Stimulated activated CD8-positive, alpha-beta memory T cell treated with anti-CD3 and anti-CD28 coated beads, Interleukin-15, amount 100 ng/mL, for 24 hours (primary cell): ENCODE results near the gene ZNF282.

Experiments used
- DNase-seq: peaks from one replicate; pipeline ENCODE4 v3.0.0-alpha.2; 2020; ENCODE audit warnings: low read depth

Gene ZNF282

DNA sequence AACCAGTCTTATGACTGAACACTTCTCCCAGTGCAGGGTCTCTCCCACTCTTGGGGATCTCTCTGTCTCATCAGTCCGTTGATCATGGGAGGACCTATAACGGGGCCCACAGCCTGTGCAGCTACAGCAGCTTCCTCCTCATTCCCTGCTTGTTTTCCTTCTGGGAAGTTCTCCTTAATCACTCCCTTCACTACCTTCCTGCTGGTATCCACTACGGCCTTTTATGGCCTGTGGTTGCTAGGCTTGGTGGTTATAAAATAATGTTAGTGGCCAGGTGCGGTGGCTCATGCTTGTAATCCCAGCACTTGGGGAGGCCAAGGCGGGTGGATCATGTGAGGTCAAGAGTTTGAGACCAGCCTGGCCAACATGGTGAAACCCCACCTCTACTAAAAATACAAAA lies 3.5 kb upstream of the ZNF282 start:
- no peak for DNase-seq

DNA sequence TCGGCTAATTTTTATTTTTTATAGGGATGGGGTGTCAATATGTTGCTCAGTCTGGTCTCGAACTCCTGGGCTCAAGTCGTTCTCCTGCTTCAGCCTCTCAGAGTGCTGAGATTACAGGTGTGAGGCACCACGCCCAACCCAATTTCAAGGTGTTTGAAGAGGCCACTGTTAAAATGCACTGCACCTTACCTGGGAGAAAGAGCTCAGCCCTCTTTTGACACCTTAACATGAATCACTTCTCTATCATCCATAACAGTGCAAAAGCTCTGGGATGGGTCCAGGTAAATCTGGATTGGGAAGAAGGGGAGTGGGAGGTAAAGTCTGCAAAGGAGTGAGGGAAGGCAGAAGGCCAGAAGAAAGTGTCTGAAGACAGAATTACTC lies 557 bp upstream of the ZNF282 start:
- no peak for DNase-seq

DNA sequence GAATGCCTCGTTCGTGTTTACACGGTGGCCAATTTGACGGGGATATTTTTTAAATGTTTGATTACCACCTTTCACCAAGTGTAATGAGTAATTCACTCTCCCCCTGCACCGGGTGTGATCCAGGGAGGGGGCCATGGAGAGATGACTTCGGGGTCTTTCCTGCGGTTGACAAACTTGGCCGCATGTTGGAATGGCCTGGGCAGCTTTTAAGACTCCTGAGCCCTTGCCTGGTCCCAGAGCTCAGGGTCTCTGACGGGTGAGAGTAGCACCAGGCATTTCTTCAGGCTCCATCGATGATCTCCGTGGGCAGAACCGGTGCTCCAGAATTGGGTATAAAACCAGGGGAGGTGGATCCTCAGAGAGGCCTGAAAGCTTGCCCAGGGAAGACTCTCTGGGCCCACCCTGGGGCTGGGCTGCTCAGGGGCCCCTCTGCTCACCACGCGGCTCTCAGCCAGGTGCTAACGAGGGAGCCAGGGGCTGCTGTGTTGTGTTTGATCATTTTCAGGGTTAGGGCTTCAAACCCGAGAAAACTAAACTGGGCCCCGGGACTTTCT lies 882 bp downstream of the ZNF282 start:
- DNase-seq: no peak

DNA sequence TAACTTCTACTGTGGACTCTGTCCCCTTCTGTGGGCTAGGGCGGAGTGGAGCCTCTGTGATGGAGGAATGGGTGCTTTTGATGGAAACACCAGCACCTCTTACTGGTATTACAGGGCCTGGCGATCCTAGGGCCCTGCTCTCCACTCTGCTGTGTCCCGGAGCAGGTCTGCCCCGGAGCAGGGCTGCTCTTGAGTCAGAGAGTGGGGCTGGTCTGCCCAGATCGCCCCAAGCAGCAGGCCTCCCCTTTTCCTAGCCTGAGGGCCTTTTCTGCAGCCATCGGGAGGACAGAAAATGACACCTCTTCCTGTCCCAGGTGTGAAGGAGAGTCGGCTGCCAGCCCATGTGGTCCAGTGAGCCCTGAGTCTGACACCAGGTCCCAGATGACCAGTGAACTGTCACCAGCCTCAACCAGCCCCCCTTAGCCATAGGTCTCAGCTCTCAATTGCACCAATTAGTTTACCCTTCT lies 1.4 kb downstream of the ZNF282 start:
- DNase-seq: no peak

DNA sequence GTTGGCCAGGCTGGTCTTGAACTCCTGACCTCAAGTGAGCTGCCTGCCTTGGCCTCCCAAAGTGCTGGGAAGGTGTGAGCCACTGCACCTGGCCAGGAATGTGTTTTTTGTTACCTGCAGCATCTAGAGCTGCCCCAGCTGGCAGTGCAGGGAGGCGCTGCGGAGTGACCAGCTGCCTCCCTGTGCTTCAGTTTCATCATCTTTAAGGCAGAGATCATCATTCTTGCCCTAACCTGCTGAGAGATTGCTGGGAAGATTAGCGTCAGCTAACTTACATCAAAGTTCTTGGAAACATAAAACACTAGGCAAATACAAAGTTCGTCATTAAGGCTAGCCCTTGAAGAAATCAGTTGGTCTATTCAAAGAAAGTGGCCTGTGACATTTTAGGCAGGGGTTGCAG lies 2.3 kb downstream of the ZNF282 start:
- no peak for DNase-seq

DNA sequence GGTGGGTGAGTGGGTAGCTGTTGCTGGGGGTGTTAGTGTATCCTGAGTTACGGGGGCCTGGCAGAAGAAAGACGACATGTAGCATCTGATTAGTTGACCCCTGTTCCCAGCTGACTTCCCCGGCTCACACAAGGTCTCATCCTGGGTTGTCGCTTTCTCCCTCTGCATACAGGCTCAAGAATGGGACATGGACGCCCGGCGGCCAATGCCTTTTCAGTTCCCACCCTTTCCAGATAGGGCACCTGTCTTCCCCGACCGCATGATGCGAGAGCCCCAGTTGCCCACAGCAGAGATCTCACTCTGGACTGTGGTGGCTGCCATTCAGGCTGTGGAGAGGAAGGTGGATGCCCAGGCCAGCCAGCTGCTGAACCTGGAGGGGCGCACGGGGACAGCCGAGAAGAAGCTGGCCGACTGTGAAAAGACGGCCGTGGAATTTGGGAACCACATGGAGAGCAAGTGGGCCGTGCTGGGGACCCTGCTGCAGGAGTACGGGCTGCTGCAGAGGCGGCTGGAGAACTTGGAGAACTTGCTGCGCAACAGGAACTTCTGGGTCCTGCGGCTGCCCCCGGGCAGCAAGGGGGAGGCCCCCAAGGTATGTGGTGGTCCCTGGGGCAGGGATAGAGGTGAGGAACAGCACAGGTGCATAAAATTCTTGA lies 2.9 kb downstream of the ZNF282 start:
- no peak for DNase-seq

DNA sequence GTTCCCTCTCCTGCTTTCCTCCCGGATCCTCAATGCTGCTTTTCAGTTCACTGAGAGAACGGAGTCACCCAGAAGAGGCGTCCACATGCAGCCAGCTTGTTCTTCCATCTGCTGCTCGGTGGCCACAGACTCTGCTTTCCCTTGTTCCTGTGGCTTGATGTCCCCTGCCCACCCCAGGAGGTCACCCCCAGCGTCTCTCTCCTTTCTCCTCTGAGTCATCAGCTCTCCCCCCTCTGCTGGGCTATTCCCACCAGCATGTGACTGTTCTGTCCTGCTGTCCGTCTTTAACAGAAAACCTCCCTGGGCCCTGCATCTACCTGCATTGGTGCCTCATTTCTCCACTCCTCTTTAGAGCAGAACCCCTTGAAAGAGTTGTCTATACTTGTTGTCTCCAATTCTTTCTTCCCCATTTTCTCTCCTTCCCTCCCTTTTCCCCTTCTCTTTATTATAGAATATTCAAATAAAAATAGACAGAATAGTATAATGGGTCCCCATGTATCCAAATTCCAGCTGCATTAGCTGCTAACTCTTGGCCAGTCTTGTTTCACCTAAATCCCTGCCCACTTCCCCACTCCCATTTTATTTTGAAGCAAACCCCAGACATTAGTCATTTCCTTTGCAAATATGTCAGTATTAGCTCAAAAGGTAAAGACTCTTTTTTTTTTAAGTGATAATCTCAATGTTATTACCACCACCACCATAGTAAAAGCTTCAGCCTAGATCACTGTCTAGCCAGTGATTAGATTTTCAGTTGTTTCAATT lies 4.1 kb downstream of the ZNF282 start:
- no peak for DNase-seq

DNA sequence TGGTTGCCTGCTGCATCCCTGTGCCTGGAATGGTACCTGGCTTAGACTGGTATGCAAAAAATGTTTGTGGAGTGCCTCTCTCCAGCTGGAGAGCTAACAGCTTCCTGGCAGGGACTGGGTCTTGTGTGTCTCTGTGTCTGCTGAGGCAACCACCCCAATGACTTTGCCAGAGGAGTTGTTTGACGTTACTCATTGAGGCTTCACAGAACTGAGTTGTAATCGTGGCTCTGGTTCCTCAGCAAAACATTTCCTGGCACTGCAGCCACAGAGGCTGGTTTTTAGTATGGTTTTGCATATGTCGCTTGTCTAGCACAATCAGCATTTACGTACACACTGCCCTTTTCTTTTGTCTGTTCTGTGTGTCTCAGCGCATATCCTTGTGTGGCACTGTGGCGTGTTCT lies 7.5 kb downstream of the ZNF282 start:
- DNase-seq: no peak

DNA sequence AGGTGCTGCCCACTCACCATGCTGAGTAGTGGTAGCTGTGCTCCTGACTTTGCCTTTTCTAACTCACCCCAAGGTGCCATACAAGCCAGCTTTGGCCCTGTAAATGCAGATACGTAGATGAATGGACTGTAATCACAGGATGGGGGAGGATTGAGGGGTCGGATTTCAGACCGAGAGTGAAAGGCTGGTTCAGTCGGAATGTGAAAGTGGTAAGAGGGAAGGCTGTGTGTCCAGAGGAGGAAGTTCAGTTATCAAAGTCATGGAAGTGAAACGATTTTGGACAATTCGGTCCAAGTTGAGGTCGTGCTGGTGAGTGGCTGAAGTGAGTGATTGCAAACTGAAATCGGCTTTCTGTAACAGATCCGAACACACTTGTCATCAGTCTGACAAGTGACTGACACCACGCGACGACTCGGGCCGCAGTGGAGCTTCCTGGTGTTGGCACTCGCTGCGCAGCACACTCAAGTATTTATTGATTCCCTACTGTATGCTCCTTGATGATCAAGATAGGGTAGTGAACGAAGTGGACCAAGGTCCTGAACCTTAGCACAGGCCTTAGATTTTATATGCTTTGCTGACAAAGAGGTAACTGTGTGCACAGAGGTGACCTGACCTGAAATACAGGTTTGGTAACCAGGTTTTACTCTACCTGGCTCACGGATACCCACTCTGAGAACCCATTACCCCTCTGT lies 10.5 kb downstream of the ZNF282 start:
- DNase-seq: no peak

DNA sequence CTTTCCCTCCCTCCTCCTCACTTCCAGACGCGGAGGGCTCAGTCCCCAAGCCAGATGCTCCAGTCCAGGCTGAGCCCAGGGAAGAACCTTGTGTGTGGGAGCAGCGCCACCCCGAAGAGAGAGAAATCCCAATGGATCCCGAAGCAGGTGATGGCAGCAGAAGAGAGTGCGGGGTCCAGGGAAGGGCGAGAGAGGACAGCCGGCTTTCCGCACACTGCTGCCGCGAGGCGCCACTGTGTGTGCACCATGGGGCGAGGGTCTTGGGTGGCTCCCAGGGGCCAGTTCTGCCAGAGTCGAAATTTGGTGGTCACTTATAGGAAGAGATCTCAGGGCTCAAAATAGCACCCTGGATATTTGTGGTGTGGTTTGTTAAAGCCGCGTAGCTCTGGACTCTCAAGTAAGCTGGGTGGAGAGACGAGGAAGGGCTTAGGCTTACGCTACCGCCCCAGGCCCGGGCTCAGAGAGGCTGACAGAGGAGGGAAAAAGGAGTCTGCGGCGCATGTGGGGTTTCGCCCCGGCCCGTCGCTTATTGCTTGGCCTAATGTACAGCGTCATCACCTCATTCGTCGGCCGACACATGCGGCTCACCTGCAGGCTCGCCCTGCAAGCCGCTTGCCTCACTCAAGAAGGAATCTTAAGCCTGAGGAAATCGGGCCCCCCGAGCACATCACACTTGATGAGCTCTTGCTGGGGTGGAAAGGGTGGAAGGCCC lies 12.1 kb downstream of the ZNF282 start:
- DNase-seq: no peak

DNA sequence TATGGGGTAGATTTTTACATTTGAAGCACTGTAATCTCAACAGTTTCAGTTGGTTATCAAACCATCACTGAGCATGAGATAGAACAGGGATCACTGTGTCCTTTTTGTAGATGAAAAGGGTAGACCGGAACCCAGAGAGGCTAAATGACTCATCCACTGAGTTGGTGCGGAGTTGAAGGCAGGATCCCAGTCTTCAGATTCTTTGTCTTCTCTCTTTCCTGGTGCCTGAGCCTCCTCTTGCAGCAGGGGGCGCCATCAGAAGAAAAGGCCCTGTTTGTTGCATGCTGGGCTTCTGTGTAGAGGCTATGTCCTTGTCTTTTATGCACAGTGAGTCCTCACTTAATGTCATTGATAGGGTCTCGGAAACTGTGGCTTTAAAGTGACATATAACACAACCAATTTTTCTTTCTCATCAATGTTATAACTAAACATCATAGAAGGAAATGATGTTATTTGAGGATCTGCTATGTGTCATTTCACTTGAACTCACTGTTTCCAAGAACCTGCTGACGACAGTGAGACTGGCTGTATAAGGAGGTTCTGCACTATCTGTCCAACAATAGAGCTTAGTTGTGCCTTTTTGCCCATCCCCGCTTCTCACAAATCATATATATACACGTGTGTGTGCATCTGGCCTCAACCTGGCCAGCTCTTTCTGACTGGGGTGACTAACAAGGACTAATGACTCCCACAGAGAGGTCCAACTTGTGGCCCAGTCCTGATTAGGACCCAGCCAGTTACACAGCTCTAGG lies 14.3 kb downstream of the ZNF282 start:
- peak; percentile 49 for DNase-seq

DNA sequence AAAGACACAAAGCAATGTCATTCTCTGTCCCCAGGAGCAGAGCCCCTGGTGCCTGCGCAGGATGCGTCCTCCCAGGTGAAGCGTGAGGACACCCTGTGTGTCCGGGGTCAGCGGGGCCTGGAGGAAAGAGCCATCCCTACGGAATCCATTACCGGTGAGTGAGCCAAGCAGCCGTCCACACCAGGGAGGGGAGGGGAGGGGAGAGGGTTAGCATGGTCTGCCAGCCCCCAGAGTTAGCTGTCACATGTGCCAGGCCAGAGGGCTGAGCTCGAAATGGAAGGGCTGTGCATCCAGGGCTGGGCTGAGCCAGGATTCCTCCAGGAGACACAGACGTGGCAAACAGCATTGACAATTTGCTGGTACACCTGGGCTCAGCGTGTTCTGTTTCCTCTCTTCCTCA lies 15.2 kb downstream of the ZNF282 start:
- no peak for DNase-seq

DNA sequence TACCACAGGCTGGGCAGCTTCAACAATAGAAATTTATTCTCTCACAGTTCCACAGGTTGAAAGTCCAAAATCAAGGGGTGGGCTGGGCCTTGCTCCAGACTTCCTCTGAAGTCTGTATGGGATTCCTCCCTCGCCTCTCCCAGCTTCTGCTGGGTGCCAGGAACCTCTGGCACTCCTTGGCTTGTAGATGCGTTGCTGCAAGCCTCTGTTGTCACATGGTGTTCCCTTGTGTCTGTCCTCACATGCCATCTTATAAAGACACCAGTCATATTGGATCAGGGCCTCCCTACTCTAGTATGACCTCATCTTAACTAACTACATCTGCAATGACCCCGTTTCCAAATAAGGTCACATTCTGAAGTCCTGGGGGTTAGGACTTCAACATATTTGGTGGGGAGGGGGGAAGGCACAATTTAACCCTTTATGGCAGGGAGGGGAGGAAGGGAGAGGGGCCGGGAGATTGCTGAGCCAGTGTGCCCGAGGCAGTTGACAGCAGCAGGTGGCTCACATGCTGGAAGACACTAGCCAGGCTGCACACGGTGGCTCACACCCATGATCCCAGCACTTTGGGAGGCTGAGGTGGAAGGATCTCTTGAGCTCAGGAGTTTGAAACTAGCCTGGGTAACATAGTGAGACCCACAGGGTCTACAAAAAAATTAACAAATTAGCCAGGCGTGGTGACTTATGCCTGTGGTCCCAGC lies 18.8 kb downstream of the ZNF282 start:
- no peak for DNase-seq

DNA sequence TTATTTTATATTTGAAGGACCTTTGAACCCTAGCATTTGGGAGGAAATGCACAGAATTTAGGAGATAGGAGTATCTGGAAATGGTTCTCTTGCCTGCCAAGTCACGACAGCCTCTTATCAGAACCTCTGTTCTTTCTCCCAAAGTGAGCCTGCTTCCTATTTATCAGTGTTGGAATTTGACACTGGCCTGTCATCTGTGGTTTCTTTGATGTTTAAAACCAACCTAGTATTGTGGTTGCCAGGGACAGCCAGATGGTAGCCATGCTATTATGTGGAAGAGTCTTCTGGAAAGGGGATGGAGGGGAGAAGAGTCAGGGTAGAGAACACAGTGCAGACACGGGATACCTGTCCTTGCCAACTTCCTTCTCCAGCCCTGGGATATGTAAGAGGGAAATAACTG lies 21.1 kb downstream of the ZNF282 start:
- no peak for DNase-seq

DNA sequence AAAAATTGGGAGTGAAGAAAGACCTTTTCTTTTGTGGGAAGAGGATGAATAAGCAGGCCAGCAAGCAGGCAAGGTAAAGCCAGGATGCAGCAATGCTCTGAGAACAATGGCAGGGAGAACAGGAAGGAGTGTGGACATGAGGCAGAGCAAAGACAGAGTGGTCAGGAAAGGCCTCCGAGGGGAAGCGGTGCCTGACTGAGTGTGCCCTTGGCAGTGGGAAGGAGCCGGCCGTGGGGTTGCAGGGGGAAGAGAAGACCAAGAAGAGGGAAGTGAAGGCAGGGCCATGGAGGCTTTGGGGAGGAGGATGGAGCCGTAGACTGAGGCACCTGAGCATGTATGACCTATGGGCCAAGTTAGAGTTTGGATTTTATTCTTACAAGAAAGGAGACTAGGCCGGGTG lies 22.2 kb downstream of the ZNF282 start:
- no peak for DNase-seq

DNA sequence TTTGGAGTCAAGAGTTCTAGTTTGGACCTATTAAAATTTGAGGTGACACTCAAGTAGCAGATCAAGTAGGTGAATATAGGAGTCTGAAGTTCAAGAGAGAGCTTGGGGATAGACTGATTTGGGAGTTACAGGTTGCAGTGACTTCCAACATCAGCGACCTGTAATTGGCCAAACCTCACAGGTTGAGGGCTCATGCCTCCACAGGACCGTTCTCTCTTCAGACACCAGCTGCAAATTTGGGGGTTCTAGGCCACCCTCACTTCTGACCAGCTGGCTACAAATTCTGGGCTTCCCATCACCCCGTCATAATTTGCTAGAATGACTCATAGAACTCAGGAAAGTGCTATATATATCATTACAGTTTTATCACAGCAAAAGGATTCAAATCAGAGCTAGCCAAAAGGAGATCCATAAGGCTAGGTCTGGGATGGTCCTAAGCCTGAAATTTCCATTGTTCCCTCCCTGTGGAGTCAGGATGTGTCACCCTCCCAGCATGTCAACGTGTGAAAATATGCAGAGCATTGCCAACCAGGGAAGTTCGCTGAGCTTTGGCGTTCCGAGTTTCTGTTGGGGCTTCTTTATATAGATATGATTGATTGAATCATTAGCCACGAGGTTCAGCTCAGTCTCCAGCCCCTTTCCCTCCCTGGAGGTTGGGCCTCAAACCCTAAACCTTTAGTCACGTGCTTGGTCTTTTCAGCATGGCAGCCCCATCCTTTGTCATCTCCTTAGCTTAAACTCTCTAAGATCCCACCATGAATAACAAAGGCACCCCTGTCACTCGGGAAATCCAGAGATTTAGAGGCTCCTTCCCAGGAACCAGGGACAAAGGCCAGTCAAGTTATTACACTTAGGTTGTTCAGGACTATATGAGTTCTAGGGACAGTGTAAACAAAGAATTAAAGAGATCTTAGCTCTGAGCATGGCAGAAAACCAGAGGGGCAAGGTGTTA lies 23.4 kb downstream of the ZNF282 start:
- no peak for DNase-seq

DNA sequence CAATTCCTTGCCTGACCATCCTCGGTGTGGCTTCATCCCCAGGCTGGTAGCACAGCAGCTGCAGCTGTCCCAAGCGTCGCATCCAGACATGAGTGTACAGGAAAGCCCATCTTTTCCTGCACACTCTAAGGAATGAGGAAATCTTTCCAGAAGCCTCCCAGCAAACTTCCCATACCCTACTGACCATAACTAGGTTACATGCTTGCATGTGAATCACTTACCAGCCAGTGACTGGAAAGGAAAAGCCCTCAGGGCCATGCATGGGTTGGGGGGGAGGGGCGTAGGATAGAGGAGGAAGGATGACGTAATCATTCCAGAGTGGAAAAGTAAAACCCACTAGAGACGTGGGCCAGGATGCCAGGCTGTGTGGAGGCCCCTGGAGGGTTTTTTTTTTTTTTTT lies 25.2 kb downstream of the ZNF282 start:
- DNase-seq: no peak

DNA sequence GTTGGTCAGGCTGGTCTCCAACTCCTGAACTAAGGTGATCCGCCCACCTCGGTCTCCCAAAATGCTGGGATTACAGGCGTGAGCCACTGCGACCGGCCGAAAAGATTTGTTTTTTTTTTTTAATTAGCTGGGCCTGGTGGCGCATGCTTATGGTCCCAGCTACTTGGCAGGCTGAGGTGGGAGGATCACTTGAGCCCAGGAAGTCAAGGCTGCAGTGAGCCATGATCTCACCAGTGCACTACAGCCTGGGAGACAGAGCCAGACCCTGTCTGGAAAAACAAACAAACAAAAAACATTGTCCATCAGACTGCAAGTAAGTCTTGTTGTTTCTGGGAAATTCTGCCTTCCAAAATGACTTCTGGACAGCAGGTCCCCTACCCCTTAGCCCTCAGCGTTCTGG lies 27.8 kb downstream of the ZNF282 start:
- DNase-seq: no peak

DNA sequence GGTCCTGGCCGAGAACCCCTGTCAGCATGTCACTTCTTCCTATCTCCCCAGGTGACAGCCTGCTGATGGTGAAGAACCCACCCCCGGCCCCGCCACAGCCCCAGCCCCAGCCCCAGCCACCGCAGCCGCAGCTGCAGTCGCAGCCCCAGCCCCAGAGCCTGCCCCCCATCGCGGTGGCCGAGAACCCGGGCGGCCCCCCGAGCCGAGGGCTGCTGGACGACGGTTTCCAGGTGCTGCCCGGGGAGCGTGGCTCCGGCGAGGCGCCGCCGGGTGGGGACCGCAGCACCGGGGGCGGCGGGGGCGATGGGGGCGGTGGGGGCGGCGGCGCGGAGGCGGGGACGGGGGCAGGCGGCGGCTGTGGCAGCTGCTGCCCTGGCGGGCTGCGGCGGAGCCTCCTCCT lies 28.4 kb downstream of the ZNF282 start:
- no peak for DNase-seq

DNA sequence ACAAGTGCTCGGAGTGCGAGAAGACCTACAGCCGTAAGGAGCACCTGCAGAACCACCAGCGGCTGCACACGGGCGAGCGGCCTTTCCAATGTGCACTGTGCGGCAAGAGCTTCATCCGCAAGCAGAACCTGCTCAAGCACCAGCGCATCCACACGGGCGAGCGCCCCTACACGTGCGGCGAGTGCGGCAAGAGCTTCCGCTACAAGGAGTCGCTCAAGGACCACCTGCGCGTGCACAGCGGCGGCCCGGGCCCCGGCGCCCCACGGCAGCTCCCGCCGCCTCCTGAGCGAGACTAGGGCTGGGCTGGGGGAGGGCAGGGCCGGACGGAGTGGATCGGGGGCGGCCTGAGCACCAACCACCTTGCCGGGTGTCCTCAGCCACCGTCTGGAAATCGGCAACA lies 29.0 kb downstream of the ZNF282 start:
- no peak for DNase-seq
